ENCODE measurements around the gene COL4A6.

- TF ChIP-seq, protein P1, sequence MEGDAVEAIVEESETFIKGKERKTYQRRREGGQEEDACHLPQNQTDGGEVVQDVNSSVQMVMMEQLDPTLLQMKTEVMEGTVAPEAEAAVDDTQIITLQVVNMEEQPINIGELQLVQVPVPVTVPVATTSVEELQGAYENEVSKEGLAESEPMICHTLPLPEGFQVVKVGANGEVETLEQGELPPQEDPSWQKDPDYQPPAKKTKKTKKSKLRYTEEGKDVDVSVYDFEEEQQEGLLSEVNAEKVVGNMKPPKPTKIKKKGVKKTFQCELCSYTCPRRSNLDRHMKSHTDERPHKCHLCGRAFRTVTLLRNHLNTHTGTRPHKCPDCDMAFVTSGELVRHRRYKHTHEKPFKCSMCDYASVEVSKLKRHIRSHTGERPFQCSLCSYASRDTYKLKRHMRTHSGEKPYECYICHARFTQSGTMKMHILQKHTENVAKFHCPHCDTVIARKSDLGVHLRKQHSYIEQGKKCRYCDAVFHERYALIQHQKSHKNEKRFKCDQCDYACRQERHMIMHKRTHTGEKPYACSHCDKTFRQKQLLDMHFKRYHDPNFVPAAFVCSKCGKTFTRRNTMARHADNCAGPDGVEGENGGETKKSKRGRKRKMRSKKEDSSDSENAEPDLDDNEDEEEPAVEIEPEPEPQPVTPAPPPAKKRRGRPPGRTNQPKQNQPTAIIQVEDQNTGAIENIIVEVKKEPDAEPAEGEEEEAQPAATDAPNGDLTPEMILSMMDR (conservative IDR thresholded peaks at IDR 0.05; ENCODE audit: low read length): no peak
- no peak for TF ChIP-seq EZH2phosphoT487 (IDR thresholded peaks at IDR 0.05; ENCODE audit: borderline replicate concordance, low read depth, low read length)
These were observed 133.5 kb downstream of the COL4A6 start for GRCh38 chrX:108304757-108305156.

All from OCI-LY7 (cell line).